ENCODE results near the gene ERICH6B. TPM values are rescaled to one million over a fixed set of nuclear protein-coding genes. Genes with fewer than 3 reads are reported as not detected.

Gene ERICH6B
- total and polyA plus RNA-seq, 4 donors, result not detected

GRCh38 chr13:45584816-45585215, 30.7 kb downstream of the ERICH6B start:
- 84 to 88% methylated on average over 6 of the region's 6 CpGs for WGBS, 2 donors
- DNase-seq, result peak in 1 of 3 donors; percentile 3
- Histone ChIP-seq H3K27ac (ENCODE audit: low read depth in 1 of 2, low read length in 1 of 2) (no peak overlapping the region), H3K27me3 (ENCODE audit: control insufficient read depth in 3 of 3, insufficient read depth in 3 of 3, low read length in 2 of 3) (no peaks in the 10 kb centered on the region), H3K9me3 (ENCODE audit: control insufficient read depth in 4 of 4, insufficient read depth in 3 of 4, low read length in 3 of 4) (no peaks in the 10 kb centered on the region), H3K9ac (ENCODE audit: insufficient read depth in 1 of 2, low read length in 2 of 2) (no peak overlapping the region), H3K36me3 (ENCODE audit: control insufficient read depth in 4 of 4, insufficient read depth in 4 of 4, low read length in 4 of 4) (no peaks in the 10 kb centered on the region), H3K4me1 (ENCODE audit: control insufficient read depth in 5 of 5, insufficient read depth in 5 of 5, low read length in 5 of 5) (peaks cover 0 to 2% (median 0%) of the 10 kb centered on the region in 5 donors), H3K4me3 (no peak overlapping the region)
- TF ChIP-seq CTCF (IDR thresholded peaks at IDR 0.05; ENCODE audit: control extremely low read depth, extremely low read depth), result no peak
- no peak for ATAC-seq (ENCODE audit: insufficient read depth, low FRiP score)

- ATAC-seq (ENCODE audit: insufficient read depth, low FRiP score) (no peak), DNase-seq (no peak)
- no peak for TF ChIP-seq CTCF (IDR thresholded peaks at IDR 0.05; ENCODE audit: control extremely low read depth, extremely low read depth)
- WGBS, 2 donors, result 71 to 73% methylated on average over 3 of the region's 3 CpGs
- H3K4me3 ChIP-seq, result no peak overlapping the region
- no peaks in the 10 kb centered on the region for H3K9me3 ChIP-seq (ENCODE audit: control insufficient read depth in 4 of 4, insufficient read depth in 3 of 4, low read length in 3 of 4)
- H3K36me3 ChIP-seq (ENCODE audit: control insufficient read depth in 4 of 4, insufficient read depth in 4 of 4, low read length in 4 of 4), result no peaks in the 10 kb centered on the region
- no peak overlapping the region for H3K27ac ChIP-seq (ENCODE audit: low read depth in 1 of 2, low read length in 1 of 2)
- H3K9ac ChIP-seq (ENCODE audit: insufficient read depth in 1 of 2, low read length in 2 of 2), result no peak overlapping the region
- H3K4me1 ChIP-seq (ENCODE audit: control insufficient read depth in 5 of 5, insufficient read depth in 5 of 5, low read length in 5 of 5), result peaks cover 0 to 2% (median 0%) of the 10 kb centered on the region in 5 donors
- no peaks in the 10 kb centered on the region for H3K27me3 ChIP-seq (ENCODE audit: control insufficient read depth in 3 of 3, insufficient read depth in 3 of 3, low read length in 2 of 3)
Measured at GRCh38 chr13:45582408-45583076, 33.0 kb downstream of the ERICH6B start.

GRCh38 chr13:45576466-45576865, 39.1 kb downstream of the ERICH6B start:
- ATAC-seq (ENCODE audit: insufficient read depth, low FRiP score) (no peak), DNase-seq (no peak)
- TF ChIP-seq CTCF (IDR thresholded peaks at IDR 0.05; ENCODE audit: control extremely low read depth, extremely low read depth), result no peak
- H3K4me3 ChIP-seq, result no peak overlapping the region
- H3K27me3 ChIP-seq (ENCODE audit: control insufficient read depth in 3 of 3, insufficient read depth in 3 of 3, low read length in 2 of 3), result peaks cover 0 to 6% (median 2%) of the 10 kb centered on the region in 3 donors
- no peaks in the 10 kb centered on the region for H3K36me3 ChIP-seq (ENCODE audit: control insufficient read depth in 4 of 4, insufficient read depth in 4 of 4, low read length in 4 of 4)
- no peak overlapping the region for H3K27ac ChIP-seq (ENCODE audit: low read depth in 1 of 2, low read length in 1 of 2)
- no peaks in the 10 kb centered on the region for H3K9me3 ChIP-seq (ENCODE audit: control insufficient read depth in 4 of 4, insufficient read depth in 3 of 4, low read length in 3 of 4)
- H3K4me1 ChIP-seq (ENCODE audit: control insufficient read depth in 5 of 5, insufficient read depth in 5 of 5, low read length in 5 of 5), result no peaks in the 10 kb centered on the region
- H3K9ac ChIP-seq (ENCODE audit: insufficient read depth in 1 of 2, low read length in 2 of 2), result no peak overlapping the region
- WGBS, 2 donors, result 83 to 92% methylated on average over 4 of the region's 4 CpGs

- Histone ChIP-seq H3K27ac (ENCODE audit: low read depth in 1 of 2, low read length in 1 of 2) (no peak overlapping the region), H3K9ac (ENCODE audit: insufficient read depth in 1 of 2, low read length in 2 of 2) (no peak overlapping the region), H3K9me3 (ENCODE audit: control insufficient read depth in 4 of 4, insufficient read depth in 3 of 4, low read length in 3 of 4) (no peaks in the 10 kb centered on the region), H3K36me3 (ENCODE audit: control insufficient read depth in 4 of 4, insufficient read depth in 4 of 4, low read length in 4 of 4) (no peaks in the 10 kb centered on the region), H3K27me3 (ENCODE audit: control insufficient read depth in 3 of 3, insufficient read depth in 3 of 3, low read length in 2 of 3) (peaks cover 0 to 6% (median 5%) of the 10 kb centered on the region in 3 donors), H3K4me1 (ENCODE audit: control insufficient read depth in 5 of 5, insufficient read depth in 5 of 5, low read length in 5 of 5) (no peaks in the 10 kb centered on the region), H3K4me3 (no peak overlapping the region)
- WGBS, 2 donors, result 60 to 79% methylated on average over 1 of the region's 1 CpG
- no peak for ATAC-seq (ENCODE audit: insufficient read depth, low FRiP score)
- DNase-seq, result peak in 1 of 3 donors; percentile 21
- no peak for TF ChIP-seq CTCF (IDR thresholded peaks at IDR 0.05; ENCODE audit: control extremely low read depth, extremely low read depth)
Measured at GRCh38 chr13:45575830-45576180, 39.7 kb downstream of the ERICH6B start.

Measured in lung (tissue), 12 donors.